ENCODE results near the gene HMGCS1.
A peak's percentile ranks its signal among the peaks of the same experiment; 100 is the strongest.

The HMGCS1 gene

DNA sequence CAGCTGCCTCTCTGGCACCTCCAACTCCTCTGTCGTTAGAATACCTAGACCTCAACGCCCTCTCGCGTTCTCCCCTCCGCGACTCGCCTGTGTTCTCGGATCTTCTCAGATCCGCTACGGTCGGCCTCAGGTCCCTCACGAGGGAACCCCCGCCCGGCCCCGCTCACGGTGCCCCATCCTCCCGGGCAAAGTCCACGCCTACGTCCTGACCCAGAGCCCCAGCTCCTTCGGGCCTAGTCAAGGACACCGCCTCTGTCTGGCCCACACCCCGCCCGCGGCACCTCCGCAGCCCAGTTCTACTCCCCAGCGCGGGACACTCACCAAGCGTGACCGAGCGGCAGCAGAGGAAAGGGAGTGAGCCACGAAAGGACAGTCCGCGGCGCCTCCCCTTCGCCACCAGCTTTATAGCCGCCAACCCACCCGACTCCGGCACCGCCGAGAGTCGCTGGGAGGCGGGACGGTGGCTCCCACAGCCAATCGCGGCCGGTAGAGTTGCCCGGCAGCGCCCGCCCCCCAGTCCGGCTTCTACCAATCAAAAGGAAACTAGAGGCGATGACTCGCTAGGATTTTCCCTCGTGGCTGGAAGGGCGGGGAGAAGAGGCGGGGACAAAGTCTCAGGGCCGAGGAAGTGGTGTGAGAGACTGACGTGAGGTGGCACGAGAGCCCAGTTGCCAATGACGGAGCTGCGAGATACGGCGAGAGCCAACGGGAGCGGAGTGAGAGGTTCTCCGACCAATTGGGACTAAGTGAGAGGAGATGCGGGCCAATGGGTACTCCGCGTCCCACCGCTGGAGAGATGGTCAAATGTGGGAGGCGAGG lies at the start of gene HMGCS1:
HMGCS1 (minus strand) TSS at position 378 of the 819 bp plus-strand sequence. CDS start 14,447 bp downstream, outside the sequence.
- Histone ChIP-seq H3K27me3 (ENCODE audit: control insufficient read depth in 1 of 2, insufficient read depth in 2 of 2, low read length in 2 of 2) (no peaks in the 10 kb centered on the region), H3K36me3 (ENCODE audit: control insufficient read depth in 2 of 2, insufficient read depth in 2 of 2, low read length in 2 of 2) (no peaks in the 10 kb centered on the region), H3K9ac (ENCODE audit: low read length in 2 of 2) (peak within 1 kb of the TSS; percentile 81 to 91), H3K4me1 (ENCODE audit: control insufficient read depth, insufficient read depth, low read length) (peaks cover 13% of the 10 kb centered on the region), H3K27ac (ENCODE audit: low read length) (peak within 1 kb of the TSS; percentile 83), H3K4me3 (ENCODE audit: low read length in 2 of 2) (peak within 1 kb of the TSS; percentile 82 to 96), H3K9me3 (ENCODE audit: control insufficient read depth in 2 of 2, low read length in 2 of 2) (no peaks in the 10 kb centered on the region)

DNA sequence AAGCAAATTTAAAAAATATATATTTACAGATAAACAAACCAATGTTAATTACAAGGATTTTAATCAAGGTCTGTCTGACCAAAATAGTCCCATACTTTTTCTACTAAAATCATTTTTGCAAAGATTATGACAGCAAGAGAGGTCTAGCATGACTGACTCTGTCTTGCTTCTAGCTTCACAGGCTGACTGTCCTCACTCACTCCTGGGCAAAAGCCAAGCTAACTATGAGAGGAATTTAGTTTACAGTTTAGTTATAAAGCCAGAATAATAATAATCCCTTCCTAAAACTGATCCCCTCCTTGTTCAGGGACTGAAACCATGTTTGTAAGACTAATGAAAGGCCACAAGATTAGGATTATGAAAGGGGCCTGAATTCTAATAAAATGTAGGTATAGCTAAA lies 45.5 kb upstream of the HMGCS1 start:
- no peaks in the 10 kb centered on the region for H3K36me3 ChIP-seq (ENCODE audit: control insufficient read depth in 2 of 2, insufficient read depth in 2 of 2, low read length in 2 of 2)
- no peak overlapping the region for H3K9ac ChIP-seq (ENCODE audit: low read length in 2 of 2)
- peaks cover 0 to 6% of the 10 kb centered on the region in 2 donors for H3K9me3 ChIP-seq (ENCODE audit: control insufficient read depth in 2 of 2, low read length in 2 of 2)
- no peaks in the 10 kb centered on the region for H3K4me1 ChIP-seq (ENCODE audit: control insufficient read depth, insufficient read depth, low read length)
- H3K27me3 ChIP-seq (ENCODE audit: control insufficient read depth in 1 of 2, insufficient read depth in 2 of 2, low read length in 2 of 2): no peaks in the 10 kb centered on the region
- H3K27ac ChIP-seq (ENCODE audit: low read length): no peak overlapping the region
- no peak overlapping the region for H3K4me3 ChIP-seq (ENCODE audit: low read length in 2 of 2)

DNA sequence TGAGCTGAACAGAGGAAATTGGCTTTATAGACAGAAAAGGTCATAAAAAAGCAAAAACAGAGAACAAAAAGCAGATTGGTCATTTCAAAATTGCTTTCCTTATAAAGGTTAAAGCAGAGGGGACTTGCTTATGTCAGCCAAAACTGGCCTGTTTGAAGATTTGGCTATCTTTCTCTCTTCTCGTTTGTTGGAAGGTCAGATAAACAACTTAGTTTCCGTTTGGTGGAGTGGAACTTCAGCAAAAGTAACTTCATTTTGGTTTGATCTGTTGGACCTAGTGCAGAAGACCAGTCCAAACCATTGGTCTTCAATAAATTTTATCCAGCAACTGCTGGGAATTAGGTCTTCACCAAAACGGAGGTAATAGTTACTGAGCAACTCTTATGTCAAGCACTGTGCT lies 45.1 kb upstream of the HMGCS1 start:
- Histone ChIP-seq H3K27ac (ENCODE audit: low read length) (no peak overlapping the region), H3K4me1 (ENCODE audit: control insufficient read depth, insufficient read depth, low read length) (no peaks in the 10 kb centered on the region), H3K4me3 (ENCODE audit: low read length in 2 of 2) (no peak overlapping the region), H3K27me3 (ENCODE audit: control insufficient read depth in 1 of 2, insufficient read depth in 2 of 2, low read length in 2 of 2) (no peaks in the 10 kb centered on the region), H3K9ac (ENCODE audit: low read length in 2 of 2) (no peak overlapping the region), H3K9me3 (ENCODE audit: control insufficient read depth in 2 of 2, low read length in 2 of 2) (peaks cover 0 to 6% of the 10 kb centered on the region in 2 donors), H3K36me3 (ENCODE audit: control insufficient read depth in 2 of 2, insufficient read depth in 2 of 2, low read length in 2 of 2) (no peaks in the 10 kb centered on the region)

DNA sequence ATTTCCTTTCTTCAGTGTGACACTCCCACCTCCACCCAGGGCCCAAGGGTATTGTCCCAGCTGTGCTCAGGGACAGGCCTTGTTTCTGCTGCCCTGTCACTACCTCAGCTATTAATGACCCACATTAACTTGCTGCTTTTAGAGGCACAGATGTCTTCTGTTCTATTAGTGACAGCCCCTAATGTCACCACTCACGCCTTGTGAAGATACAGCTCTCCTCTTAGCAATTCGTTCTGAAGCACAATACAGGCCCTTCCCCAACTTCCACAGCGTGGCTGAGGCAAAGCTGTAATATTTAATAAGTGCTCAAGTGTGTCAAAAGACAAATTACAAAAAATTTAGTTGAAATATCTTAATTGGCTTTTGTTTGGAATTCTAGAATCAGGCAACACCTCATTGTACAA lies 44.7 kb upstream of the HMGCS1 start:
- no peaks in the 10 kb centered on the region for H3K36me3 ChIP-seq (ENCODE audit: control insufficient read depth in 2 of 2, insufficient read depth in 2 of 2, low read length in 2 of 2)
- H3K27me3 ChIP-seq (ENCODE audit: control insufficient read depth in 1 of 2, insufficient read depth in 2 of 2, low read length in 2 of 2): no peaks in the 10 kb centered on the region
- H3K27ac ChIP-seq (ENCODE audit: low read length): no peak overlapping the region
- no peak overlapping the region for H3K9ac ChIP-seq (ENCODE audit: low read length in 2 of 2)
- no peaks in the 10 kb centered on the region for H3K4me1 ChIP-seq (ENCODE audit: control insufficient read depth, insufficient read depth, low read length)
- no peak overlapping the region for H3K4me3 ChIP-seq (ENCODE audit: low read length in 2 of 2)
- peaks cover 0 to 6% of the 10 kb centered on the region in 2 donors for H3K9me3 ChIP-seq (ENCODE audit: control insufficient read depth in 2 of 2, low read length in 2 of 2)

DNA sequence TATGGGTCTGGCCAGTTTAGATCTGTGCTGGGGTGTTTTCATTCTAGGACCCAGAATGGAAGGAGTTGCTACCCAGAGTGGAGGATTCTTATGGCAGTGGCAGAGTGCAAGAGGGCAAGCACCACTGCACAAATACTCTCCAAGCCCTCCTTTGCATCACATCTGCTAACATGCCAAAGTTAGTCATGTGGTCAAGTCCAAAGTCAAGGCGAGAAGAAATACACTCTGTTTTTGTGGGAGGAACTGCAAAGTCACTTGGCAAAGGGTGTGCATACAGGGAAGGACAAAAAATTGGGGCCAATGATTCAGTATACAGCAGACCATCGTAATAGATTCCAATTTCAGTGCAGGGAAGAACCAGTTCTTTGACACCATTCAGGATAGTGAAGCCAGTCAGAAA lies 43.9 kb upstream of the HMGCS1 start:
- no peak overlapping the region for H3K4me3 ChIP-seq (ENCODE audit: low read length in 2 of 2)
- no peak overlapping the region for H3K9ac ChIP-seq (ENCODE audit: low read length in 2 of 2)
- no peaks in the 10 kb centered on the region for H3K27me3 ChIP-seq (ENCODE audit: control insufficient read depth in 1 of 2, insufficient read depth in 2 of 2, low read length in 2 of 2)
- H3K27ac ChIP-seq (ENCODE audit: low read length): no peak overlapping the region
- H3K36me3 ChIP-seq (ENCODE audit: control insufficient read depth in 2 of 2, insufficient read depth in 2 of 2, low read length in 2 of 2): no peaks in the 10 kb centered on the region
- H3K9me3 ChIP-seq (ENCODE audit: control insufficient read depth in 2 of 2, low read length in 2 of 2): peaks cover 0 to 6% of the 10 kb centered on the region in 2 donors
- H3K4me1 ChIP-seq (ENCODE audit: control insufficient read depth, insufficient read depth, low read length): no peaks in the 10 kb centered on the region

DNA sequence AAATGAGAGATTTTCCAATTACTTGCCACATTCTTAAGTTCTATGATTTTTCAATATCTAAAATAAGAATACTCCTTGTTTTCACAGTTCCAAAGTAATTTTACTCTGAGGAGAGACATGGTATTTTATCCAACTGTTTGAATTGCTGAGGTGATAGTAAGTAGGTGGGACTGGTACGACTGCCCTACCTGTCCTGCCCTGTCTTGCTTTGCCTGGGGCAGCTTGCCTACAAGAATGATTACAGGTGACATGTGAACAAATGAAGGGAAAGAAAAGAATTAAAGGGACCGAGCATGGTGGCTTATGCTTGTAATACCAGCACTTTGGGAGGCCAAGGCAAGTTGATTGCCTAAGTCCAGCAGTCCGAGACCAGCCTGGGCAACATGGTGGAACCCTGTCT lies 41.6 kb upstream of the HMGCS1 start:
- no peak overlapping the region for H3K9ac ChIP-seq (ENCODE audit: low read length in 2 of 2)
- H3K27me3 ChIP-seq (ENCODE audit: control insufficient read depth in 1 of 2, insufficient read depth in 2 of 2, low read length in 2 of 2): no peaks in the 10 kb centered on the region
- peaks cover 0 to under 1% of the 10 kb centered on the region in 2 donors for H3K9me3 ChIP-seq (ENCODE audit: control insufficient read depth in 2 of 2, low read length in 2 of 2)
- H3K4me1 ChIP-seq (ENCODE audit: control insufficient read depth, insufficient read depth, low read length): no peaks in the 10 kb centered on the region
- no peaks in the 10 kb centered on the region for H3K36me3 ChIP-seq (ENCODE audit: control insufficient read depth in 2 of 2, insufficient read depth in 2 of 2, low read length in 2 of 2)
- no peak overlapping the region for H3K27ac ChIP-seq (ENCODE audit: low read length)
- no peak overlapping the region for H3K4me3 ChIP-seq (ENCODE audit: low read length in 2 of 2)

DNA sequence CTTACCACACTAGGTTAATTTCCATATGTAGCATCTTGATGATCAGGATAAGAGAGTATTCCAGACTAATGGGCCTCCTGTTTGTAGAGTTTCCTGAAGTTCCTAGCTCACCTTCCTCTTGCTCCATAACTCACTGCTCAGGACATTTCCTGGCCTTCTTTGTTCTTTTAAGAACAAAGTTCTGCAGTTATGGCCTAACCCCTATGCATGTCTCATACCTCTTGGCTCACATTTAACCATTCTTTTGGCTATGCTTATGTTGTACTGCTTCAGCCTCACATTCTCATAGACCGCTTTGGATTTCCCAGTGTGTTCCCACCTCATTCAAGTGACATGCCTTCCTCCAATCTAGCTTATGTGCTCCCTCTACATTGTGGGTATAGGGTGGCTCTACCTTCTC lies 40.5 kb upstream of the HMGCS1 start:
- Histone ChIP-seq H3K36me3 (ENCODE audit: control insufficient read depth in 2 of 2, insufficient read depth in 2 of 2, low read length in 2 of 2) (no peaks in the 10 kb centered on the region), H3K27ac (ENCODE audit: low read length) (no peak overlapping the region), H3K9me3 (ENCODE audit: control insufficient read depth in 2 of 2, low read length in 2 of 2) (no peaks in the 10 kb centered on the region), H3K27me3 (ENCODE audit: control insufficient read depth in 1 of 2, insufficient read depth in 2 of 2, low read length in 2 of 2) (no peaks in the 10 kb centered on the region), H3K9ac (ENCODE audit: low read length in 2 of 2) (no peak overlapping the region), H3K4me1 (ENCODE audit: control insufficient read depth, insufficient read depth, low read length) (no peaks in the 10 kb centered on the region), H3K4me3 (ENCODE audit: low read length in 2 of 2) (no peak overlapping the region)

DNA sequence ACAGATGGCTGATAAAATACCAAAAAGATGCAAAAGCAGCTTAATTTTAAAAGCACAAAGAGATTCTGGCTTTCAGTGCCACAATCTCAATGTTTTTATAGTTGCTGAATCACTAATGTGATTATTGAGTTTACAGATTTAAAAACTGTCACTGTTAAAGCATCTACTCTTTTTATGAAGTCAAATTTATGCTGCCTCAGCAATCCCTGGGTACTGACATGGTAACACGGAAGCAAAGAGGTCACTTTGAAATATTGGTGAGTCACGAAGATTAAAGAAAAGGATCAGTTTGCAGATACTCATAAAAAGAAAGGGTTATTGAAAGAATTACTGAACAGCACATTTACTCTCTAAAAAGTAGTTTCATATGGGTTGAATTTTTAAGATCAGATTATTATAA lies 39.7 kb upstream of the HMGCS1 start:
- no peaks in the 10 kb centered on the region for H3K36me3 ChIP-seq (ENCODE audit: control insufficient read depth in 2 of 2, insufficient read depth in 2 of 2, low read length in 2 of 2)
- no peak overlapping the region for H3K9ac ChIP-seq (ENCODE audit: low read length in 2 of 2)
- H3K27me3 ChIP-seq (ENCODE audit: control insufficient read depth in 1 of 2, insufficient read depth in 2 of 2, low read length in 2 of 2): peaks cover 0 to 2% of the 10 kb centered on the region in 2 donors
- H3K9me3 ChIP-seq (ENCODE audit: control insufficient read depth in 2 of 2, low read length in 2 of 2): no peaks in the 10 kb centered on the region
- H3K4me3 ChIP-seq (ENCODE audit: low read length in 2 of 2): no peak overlapping the region
- no peaks in the 10 kb centered on the region for H3K4me1 ChIP-seq (ENCODE audit: control insufficient read depth, insufficient read depth, low read length)
- H3K27ac ChIP-seq (ENCODE audit: low read length): no peak overlapping the region

DNA sequence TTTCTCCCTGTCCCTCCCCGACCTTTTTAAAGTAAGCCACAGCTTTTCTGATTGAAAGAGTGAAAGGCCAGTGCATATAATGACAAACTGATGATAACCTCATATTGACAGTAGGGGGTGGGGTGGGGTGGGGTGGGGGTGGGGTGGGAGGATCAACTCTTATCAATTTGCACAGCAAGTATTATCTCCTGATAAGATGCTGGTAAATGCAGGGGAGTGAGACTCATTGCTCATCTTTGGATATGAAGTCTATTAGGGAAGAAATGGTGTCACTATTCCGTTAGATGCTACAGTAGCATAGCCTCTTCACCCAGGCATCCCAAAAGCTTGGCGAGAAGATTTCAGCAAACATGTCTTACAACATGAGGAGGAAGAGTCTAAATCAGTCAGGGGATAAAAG lies 38.9 kb upstream of the HMGCS1 start:
- H3K36me3 ChIP-seq (ENCODE audit: control insufficient read depth in 2 of 2, insufficient read depth in 2 of 2, low read length in 2 of 2): no peaks in the 10 kb centered on the region
- peaks cover 0 to 3% of the 10 kb centered on the region in 2 donors for H3K9me3 ChIP-seq (ENCODE audit: control insufficient read depth in 2 of 2, low read length in 2 of 2)
- H3K27me3 ChIP-seq (ENCODE audit: control insufficient read depth in 1 of 2, insufficient read depth in 2 of 2, low read length in 2 of 2): peaks cover 0 to 2% of the 10 kb centered on the region in 2 donors
- no peak overlapping the region for H3K9ac ChIP-seq (ENCODE audit: low read length in 2 of 2)
- H3K4me3 ChIP-seq (ENCODE audit: low read length in 2 of 2): no peak overlapping the region
- no peaks in the 10 kb centered on the region for H3K4me1 ChIP-seq (ENCODE audit: control insufficient read depth, insufficient read depth, low read length)
- no peak overlapping the region for H3K27ac ChIP-seq (ENCODE audit: low read length)

DNA sequence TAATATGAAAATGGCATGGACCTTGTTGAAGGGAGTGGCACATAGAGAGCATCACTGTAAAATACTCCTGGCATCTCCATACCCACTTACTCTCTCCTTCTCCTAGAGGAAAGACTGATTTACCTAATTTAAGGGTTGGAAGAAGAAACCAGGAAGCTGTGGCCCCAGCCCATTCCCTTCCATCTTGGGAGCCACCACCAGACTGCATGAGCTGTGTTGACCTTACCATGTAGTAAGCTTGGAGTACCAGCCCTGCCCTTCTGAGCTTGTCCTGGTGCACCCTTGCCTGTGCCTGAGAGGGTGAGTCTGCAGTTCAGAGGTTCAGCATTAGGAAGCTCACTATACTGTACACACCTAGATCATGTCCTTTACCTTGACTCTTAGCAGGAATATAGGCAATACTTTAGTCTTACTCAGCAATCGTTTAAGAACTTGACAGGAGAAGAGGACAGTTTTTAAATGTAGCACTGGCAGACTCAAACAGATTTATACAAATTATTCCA lies 35.7 kb upstream of the HMGCS1 start:
- H3K4me3 ChIP-seq (ENCODE audit: low read length in 2 of 2): no peak overlapping the region
- peaks cover 0 to 3% of the 10 kb centered on the region in 2 donors for H3K9me3 ChIP-seq (ENCODE audit: control insufficient read depth in 2 of 2, low read length in 2 of 2)
- no peaks in the 10 kb centered on the region for H3K4me1 ChIP-seq (ENCODE audit: control insufficient read depth, insufficient read depth, low read length)
- no peaks in the 10 kb centered on the region for H3K36me3 ChIP-seq (ENCODE audit: control insufficient read depth in 2 of 2, insufficient read depth in 2 of 2, low read length in 2 of 2)
- no peak overlapping the region for H3K9ac ChIP-seq (ENCODE audit: low read length in 2 of 2)
- peaks cover 0 to 2% of the 10 kb centered on the region in 2 donors for H3K27me3 ChIP-seq (ENCODE audit: control insufficient read depth in 1 of 2, insufficient read depth in 2 of 2, low read length in 2 of 2)
- H3K27ac ChIP-seq (ENCODE audit: low read length): no peak overlapping the region

DNA sequence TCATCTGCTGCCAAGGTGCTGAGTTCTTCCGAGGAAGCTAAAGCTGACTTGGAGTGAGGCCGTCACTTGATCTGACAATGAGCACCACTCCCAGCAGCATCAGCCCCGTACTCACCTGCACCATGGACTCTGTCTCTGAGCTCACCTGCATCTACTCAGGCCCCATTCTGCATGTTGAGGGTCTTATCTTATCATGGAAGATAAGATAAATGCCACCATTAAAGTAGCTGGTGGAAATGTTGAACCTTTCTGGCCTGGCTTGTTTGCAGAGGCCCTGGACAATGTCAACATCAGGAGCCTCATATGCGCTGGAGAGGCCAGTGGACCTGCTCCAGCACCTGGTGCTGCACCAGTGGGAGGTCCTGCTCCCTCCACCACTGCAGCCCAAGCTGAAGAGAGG lies 35.0 kb upstream of the HMGCS1 start:
- no peak overlapping the region for H3K27ac ChIP-seq (ENCODE audit: low read length)
- peaks cover 0 to 2% of the 10 kb centered on the region in 2 donors for H3K27me3 ChIP-seq (ENCODE audit: control insufficient read depth in 1 of 2, insufficient read depth in 2 of 2, low read length in 2 of 2)
- no peaks in the 10 kb centered on the region for H3K36me3 ChIP-seq (ENCODE audit: control insufficient read depth in 2 of 2, insufficient read depth in 2 of 2, low read length in 2 of 2)
- no peak overlapping the region for H3K9ac ChIP-seq (ENCODE audit: low read length in 2 of 2)
- no peak overlapping the region for H3K4me3 ChIP-seq (ENCODE audit: low read length in 2 of 2)
- H3K4me1 ChIP-seq (ENCODE audit: control insufficient read depth, insufficient read depth, low read length): no peaks in the 10 kb centered on the region
- H3K9me3 ChIP-seq (ENCODE audit: control insufficient read depth in 2 of 2, low read length in 2 of 2): peaks cover 0 to 3% of the 10 kb centered on the region in 2 donors

Data from stomach smooth muscle (tissue), 2 donors.